ENCODE measurements around the gene PNPLA3. TPM values are rescaled to one million over a fixed set of nuclear protein-coding genes. Genes with fewer than 3 reads are reported as not detected.

The PNPLA3 gene, protein sequence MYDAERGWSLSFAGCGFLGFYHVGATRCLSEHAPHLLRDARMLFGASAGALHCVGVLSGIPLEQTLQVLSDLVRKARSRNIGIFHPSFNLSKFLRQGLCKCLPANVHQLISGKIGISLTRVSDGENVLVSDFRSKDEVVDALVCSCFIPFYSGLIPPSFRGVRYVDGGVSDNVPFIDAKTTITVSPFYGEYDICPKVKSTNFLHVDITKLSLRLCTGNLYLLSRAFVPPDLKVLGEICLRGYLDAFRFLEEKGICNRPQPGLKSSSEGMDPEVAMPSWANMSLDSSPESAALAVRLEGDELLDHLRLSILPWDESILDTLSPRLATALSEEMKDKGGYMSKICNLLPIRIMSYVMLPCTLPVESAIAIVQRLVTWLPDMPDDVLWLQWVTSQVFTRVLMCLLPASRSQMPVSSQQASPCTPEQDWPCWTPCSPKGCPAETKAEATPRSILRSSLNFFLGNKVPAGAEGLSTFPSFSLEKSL
- total RNA-seq (2011; cell fraction: chromatin; rRNA removed; ENCODE audit: low replicate concordance) = 3.3 and 5.3 TPM in 2 replicates
- 0.79 and 1.3 TPM in 2 replicates for total RNA-seq (2011; cell fraction: nucleolus; rRNA removed)
- total RNA-seq (2011; cell fraction: nucleoplasm; rRNA removed) = 1.5 and 5.2 TPM in 2 replicates
- total RNA-seq (2014; rRNA removed) (0.08 TPM in 1 of 2 replicates, not detected in the other), total RNA-seq (2014; rRNA removed; fragmentation: Illumina TruSeq; extraction: Trizol) (0.16 TPM in 1 of 2 replicates, not detected in the other), total RNA-seq (2015; rRNA removed; fragmentation: Illumina TruSeq; extraction: Trizol) (not detected in 2 replicates), total RNA-seq (2021) (0.09 and 0.38 TPM in 2 replicates), polyA plus RNA-seq (2011; rRNA removed) (0.20 and 0.87 TPM in 2 replicates), polyA plus RNA-seq (2014; fragmentation: Illumina TruSeq; extraction: Trizol) (0.06 and 0.48 TPM in 2 replicates), polyA plus RNA-seq (2014; fragmentation: Nextera tagmentation; extraction: Ambion mirVana) (not detected), polyA plus RNA-seq (2014; rRNA removed) (not detected in 2 replicates), polyA minus RNA-seq (2011; rRNA and poly(A)+ RNA removed) (0.53 and 0.96 TPM in 2 replicates), Bru-seq, nascent RNA (percentile 30 among the genes with signal in this experiment), BruChase-seq, experiment 1, labeled RNA remaining after a 2-hour chase (percentile 20 among the genes with signal in this experiment), BruChase-seq, experiment 2, labeled RNA remaining after a 6-hour chase (percentile 21 among the genes with signal in this experiment)
- 0.75 TPM in 1 of 2 replicates, not detected in the other for polyA plus RNA-seq (2011; cell fraction: cytosol; rRNA removed)
- 1.1 and 3.7 TPM in 2 replicates for polyA plus RNA-seq (2011; cell fraction: nucleus; rRNA removed)
- polyA plus RNA-seq (2012) = 0.10 and 0.25 TPM in 2 replicates
- polyA minus RNA-seq (2011; cell fraction: cytosol; rRNA and poly(A)+ RNA removed) = not detected in 2 replicates
- 1.2 and 1.6 TPM in 2 replicates for polyA minus RNA-seq (2011; cell fraction: nucleus; rRNA and poly(A)+ RNA removed)
- long read RNA-seq, experiment 1 = 0 reads
- long read RNA-seq, experiment 2 = 0 reads
- long read RNA-seq, experiment 3 = 0 reads

DNA sequence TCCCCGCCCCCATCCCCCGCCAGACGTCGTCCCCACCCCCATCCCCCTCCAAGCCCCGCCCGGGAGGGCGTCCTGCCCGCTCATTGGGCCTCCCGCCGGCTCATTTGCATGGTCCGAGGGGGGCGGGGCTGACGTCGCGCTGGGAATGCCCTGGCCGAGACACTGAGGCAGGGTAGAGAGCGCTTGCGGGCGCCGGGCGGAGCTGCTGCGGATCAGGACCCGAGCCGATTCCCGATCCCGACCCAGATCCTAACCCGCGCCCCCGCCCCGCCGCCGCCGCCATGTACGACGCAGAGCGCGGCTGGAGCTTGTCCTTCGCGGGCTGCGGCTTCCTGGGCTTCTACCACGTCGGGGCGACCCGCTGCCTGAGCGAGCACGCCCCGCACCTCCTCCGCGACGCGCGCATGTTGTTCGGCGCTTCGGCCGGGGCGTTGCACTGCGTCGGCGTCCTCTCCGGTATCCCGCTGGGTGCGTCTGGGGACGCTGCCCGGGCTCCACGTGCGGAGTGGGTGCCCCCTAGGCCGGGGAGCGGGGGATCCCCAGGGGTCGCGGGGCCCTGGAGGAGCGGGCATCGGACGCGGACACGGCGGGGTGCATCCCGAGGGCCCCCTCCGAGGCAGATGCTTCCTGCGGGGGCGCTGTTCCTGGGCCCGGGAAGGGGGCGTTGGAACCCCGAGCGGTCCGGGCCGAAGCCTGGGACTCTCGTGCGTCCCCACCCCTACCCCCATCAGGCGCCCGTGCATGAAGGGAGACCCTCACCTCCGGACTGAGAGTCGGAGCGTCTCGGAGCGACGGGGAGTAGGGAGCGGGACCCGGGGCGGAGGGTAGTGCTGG lies at the start of gene PNPLA3:
PNPLA3 (plus strand) TSS at position 175 of the 834 bp plus-strand sequence; CDS start at position 282, 107 bp downstream.
- intact Hi-C loops (cut with micrococcal nuclease) = no loop called here
- CTCF ChIA-PET (ENCODE audit: low intra/inter-chr PET ratio) = no interaction called here
- ATAC-seq = peak; percentile 98
- TF ChIP-seq, protein P1, sequence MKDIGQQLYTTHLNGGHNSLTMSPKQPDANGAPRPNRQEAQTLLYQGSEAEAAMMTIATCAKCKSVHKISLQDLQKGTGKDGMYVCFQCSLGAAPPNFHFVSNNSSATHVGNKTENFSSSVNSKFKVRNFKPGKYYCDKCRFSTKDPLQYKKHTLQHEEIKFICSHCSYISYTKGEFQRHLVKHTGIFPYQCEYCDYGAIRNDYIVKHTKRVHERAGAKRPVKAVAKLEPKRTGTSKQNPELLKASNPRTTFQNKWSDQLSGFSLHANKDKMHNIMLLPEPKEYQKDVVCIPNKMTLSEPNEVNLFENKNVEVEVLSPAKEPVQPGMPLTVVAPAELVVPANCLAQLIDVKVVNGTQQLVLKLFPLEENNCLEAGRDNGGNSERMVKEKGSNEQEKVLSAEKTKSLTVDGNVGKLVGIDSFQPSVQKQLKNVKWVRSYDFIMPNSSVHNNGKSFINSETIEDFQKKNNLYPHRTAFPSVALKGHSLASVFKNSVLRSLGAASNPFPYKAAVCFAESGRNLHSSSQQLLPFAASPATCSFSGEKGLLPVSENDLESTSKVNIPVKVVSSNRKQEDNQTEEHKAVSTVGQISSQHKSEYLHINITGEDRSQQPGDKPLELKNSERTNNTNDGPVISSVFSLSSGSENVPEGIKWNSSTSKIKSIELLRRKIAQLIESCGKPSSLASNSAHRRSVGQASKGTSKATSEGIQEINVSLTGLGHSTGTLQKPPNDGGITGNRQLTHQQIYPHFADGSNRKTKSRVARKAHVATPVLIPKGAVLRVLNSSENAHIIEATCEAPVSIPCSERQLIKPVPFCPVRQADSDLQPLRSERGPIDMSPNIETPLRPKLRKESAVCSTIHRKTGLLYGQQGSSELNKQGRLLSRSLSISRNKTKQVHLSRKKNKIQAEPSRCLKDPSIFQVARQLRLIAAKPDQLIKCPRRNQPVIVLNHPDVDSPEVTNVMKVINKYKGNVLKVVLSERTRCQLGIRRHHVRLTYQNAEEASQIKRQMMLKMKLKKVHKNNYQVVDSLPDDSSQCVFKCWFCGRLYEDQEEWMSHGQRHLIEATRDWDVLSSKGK (CRISPR knock-in tag; IDR thresholded peaks at IDR 0.05) = no peak
- TF ChIP-seq, protein P2, sequence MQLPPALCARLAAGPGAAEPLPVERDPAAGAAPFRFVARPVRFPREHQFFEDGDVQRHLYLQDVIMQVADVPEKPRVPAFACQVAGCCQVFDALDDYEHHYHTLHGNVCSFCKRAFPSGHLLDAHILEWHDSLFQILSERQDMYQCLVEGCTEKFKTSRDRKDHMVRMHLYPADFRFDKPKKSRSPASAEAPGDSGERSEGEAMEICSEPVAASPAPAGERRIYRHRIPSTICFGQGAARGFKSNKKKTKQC (CRISPR knock-in tag; IDR thresholded peaks at IDR 0.05) = peak; percentile 48; the same call in 1 of the 2 replicates
- TF ChIP-seq CBX3 (IDR thresholded peaks at IDR 0.05; ENCODE audit: borderline replicate concordance in 1 of 2, low read length in 2 of 2) (no peak), CCNT2 (IDR thresholded peaks at IDR 0.05; ENCODE audit: borderline replicate concordance, extremely low read depth, insufficient read length, low read depth, low read length) (no peak), ZNF124 (CRISPR knock-in tag; IDR thresholded peaks at IDR 0.05) (no peak), ATF1 (CRISPR knock-in tag; IDR thresholded peaks at IDR 0.05) (no peak), ATF1 (tag; IDR thresholded peaks at IDR 0.05) (0 out of 2 replicates have a peak, but pooled peaks have one; percentile 33), MTA3 (IDR thresholded peaks at IDR 0.05; ENCODE audit: borderline replicate concordance) (peak; percentile 34; the same call in 1 of the 2 replicates), NCOA2 (IDR thresholded peaks at IDR 0.05; ENCODE audit: partially characterized antibody in 2 of 2) (no peak), KLF13 (tag; IDR thresholded peaks at IDR 0.05; ENCODE audit: borderline replicate concordance, low read depth) (no peak; the same call in 1 of the 2 replicates), RBM39 (optimal IDR thresholded peaks at IDR 0.05; ENCODE audit: low read depth, low read length) (no peak)

More for the DNA sequence above, at the start of gene PNPLA3:
- Histone ChIP-seq H4K20me1 (replicated peaks; ENCODE audit: control insufficient read depth, insufficient read depth, low read length) (no peaks in the 10 kb centered on the region), H3K9ac (ENCODE audit: insufficient read depth in 1 of 2, low read depth in 2 of 2, low read length in 2 of 2) (peak within 1 kb of the TSS; percentile 9 to 83; a peak in 3 of 4 replicates), H3K36me3 (ENCODE audit: control insufficient read depth, insufficient read depth, low read length) (no peaks in the 10 kb centered on the region), H3K79me2 (ENCODE audit: control insufficient read depth, insufficient read depth, low read length) (no peaks in the 10 kb centered on the region), H3K4me2 (ENCODE audit: insufficient read depth, low read length) (peak within 1 kb of the TSS; percentile 76), H3K27me3 (ENCODE audit: control insufficient read depth in 2 of 2, insufficient read depth in 2 of 2, low read length in 2 of 2) (peaks cover 5 to 23% of the 10 kb centered on the region in 2 experiments), H3K4me3 (peak within 1 kb of the TSS; percentile 41), H2AFZ (ENCODE audit: low read depth, low read length) (peak within 1 kb of the TSS; percentile 89), H3K9me3 (replicated peaks; ENCODE audit: control insufficient read depth, insufficient read depth, low read depth, low read length) (no peaks in the 10 kb centered on the region), H3K4me1 (replicated peaks in 1 of 2; ENCODE audit: control insufficient read depth in 2 of 2, insufficient read depth in 2 of 2, low read length in 2 of 2) (peaks cover 2 to 9% of the 10 kb centered on the region in 2 experiments; a peak in 3 of 5 replicates), H3K9me1 (ENCODE audit: control insufficient read depth, insufficient read depth, low read length) (no peaks in the 10 kb centered on the region), H3K27ac (ENCODE audit: extremely low read depth, low read depth, low read length) (no peak within 1 kb of the TSS)
- DNase-seq (ENCODE audit: extremely low read depth in 1 of 4, low spot score in 3 of 4) (peak; percentile 85 to 96 (median 94)), FAIRE-seq (peak; percentile 52)
- BruUV-seq (replicated peaks) = no TSS peak
- in situ Hi-C loops (cut with MboI) = no loop called here
- 40% methylated on average over 2 of the region's 100 CpGs for WGBS (ENCODE audit: insufficient coverage, low coverage, missing lambda C conversion rate)
- POLR2A ChIA-PET = interaction anchor here (0.5 to 0.7 kb wide), 3 partner anchors 8 to 471 kb away, joined by 3 to 4 read pairs (median 3); no protein-coding TSS in a partner anchor

Data from K562 (cell line).